Epithelial cell of proximal tubule (primary cell): ENCODE measurements around the gene CARMIL1. TPM values are rescaled to one million over a fixed set of nuclear protein-coding genes. Genes with fewer than 3 reads are reported as not detected.

Source experiments
- DNase-seq: peaks from one replicate; pipeline ENCODE4 v3.0.0-alpha.2; 2011; ENCODE audit warnings: low read depth
- H3K4me3 ChIP-seq: 2 replicates; pipeline ENCODE4 v1.5.1; 2011; ENCODE audit warnings: low read depth, mild to moderate bottlenecking, low read length
- total RNA-seq: library from RNA; depleted of rRNA; stranded (reverse); fragments of >200 nt; gene quantifications from 2 replicates; pipeline ENCODE4 v1.2.3, GENCODE V29; 2015
- TF ChIP-seq, protein P1 (sequence below): conservative IDR thresholded peaks from 2 replicates; pipeline ENCODE4 v1.5.1; 2012; ENCODE audit warnings: low read depth, mild to moderate bottlenecking, low read length

Gene CARMIL1
- total RNA-seq, 1 donor from 2014 or later = 27.7 TPM

GRCh38 chr6:25472306-25472705, 193.1 kb downstream of the CARMIL1 start:
- DNase-seq = no peak
- H3K4me3 ChIP-seq = no peak overlapping the region
- TF ChIP-seq, protein P1, sequence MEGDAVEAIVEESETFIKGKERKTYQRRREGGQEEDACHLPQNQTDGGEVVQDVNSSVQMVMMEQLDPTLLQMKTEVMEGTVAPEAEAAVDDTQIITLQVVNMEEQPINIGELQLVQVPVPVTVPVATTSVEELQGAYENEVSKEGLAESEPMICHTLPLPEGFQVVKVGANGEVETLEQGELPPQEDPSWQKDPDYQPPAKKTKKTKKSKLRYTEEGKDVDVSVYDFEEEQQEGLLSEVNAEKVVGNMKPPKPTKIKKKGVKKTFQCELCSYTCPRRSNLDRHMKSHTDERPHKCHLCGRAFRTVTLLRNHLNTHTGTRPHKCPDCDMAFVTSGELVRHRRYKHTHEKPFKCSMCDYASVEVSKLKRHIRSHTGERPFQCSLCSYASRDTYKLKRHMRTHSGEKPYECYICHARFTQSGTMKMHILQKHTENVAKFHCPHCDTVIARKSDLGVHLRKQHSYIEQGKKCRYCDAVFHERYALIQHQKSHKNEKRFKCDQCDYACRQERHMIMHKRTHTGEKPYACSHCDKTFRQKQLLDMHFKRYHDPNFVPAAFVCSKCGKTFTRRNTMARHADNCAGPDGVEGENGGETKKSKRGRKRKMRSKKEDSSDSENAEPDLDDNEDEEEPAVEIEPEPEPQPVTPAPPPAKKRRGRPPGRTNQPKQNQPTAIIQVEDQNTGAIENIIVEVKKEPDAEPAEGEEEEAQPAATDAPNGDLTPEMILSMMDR = peak; percentile 42

- no peak overlapping the region for H3K4me3 ChIP-seq
- no peak for DNase-seq
- TF ChIP-seq, protein P1 = no peak
These were observed 193.7 kb downstream of the CARMIL1 start for GRCh38 chr6:25472906-25473305.

DNA sequence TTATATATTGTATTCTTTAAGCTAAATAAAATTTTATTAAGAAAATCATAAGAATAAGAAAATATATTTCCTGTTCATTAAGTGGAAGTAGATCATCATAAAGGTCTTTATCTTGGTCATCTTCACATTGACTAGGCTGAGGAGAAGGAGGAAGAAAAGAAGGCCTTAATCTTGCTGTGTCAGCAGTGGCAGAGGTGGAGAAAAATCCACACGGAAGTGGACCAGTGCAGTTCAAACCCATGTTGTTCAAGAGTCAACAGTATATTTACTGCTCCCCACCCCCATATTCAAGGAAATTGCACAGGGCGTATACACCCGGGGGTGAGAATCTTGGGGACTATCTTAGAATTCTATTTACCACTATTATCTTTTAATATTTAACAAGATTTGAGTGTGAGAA, 194.3 kb downstream of the CARMIL1 start:
- no peak for DNase-seq
- TF ChIP-seq, protein P1 = no peak

DNA sequence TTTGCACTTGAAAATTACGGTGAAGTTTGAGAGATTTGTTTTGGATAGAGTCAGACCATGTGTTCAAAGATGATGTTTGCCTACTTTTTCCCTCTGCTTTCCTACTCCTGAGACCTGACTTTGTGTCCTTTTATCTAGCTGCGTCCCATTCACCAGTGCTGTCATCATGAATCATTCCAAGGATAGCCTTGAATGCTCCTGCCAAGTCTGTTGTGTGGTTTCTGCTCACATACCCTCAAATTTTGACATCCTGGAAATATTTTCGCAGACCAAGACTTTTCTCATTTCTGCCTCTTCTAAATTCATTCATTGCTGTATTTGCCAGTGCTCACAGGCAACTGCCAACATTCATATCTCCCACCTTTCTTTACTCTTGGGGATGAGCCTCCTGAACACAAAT, 197.0 kb downstream of the CARMIL1 start:
- no peak for DNase-seq
- no peak overlapping the region for H3K4me3 ChIP-seq
- TF ChIP-seq, protein P1 = no peak

More for the DNA sequence above, 194.3 kb downstream of the CARMIL1 start:
- no peak overlapping the region for H3K4me3 ChIP-seq

DNA sequence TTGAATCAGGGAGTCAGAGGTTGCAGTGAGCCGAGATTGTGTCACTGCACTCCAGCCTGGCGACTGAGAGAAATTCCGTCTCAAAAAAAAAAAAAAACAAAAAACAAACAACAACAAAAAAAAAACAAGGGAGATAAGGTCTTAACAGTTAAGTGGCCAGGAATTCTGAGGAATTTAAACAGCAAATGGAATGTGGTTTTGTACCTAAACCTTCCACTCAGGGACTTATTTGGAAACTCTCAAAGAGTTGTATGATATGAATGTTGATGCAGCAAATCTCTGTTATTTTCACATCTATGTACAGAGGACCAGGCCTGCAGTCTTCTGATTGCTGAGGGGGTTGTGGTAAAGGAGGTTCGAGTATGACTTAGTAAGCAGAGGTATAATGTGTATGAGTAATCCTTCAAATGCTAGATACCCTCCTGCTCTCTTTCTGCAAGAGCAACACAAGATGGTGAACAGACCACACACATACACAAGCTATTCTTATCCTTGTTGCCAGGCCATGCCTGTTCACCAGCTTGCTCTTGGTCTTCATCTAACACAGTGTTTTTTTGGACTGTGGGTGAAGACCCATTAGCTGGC, 197.9 kb downstream of the CARMIL1 start:
- H3K4me3 ChIP-seq = no peak overlapping the region
- no peak for DNase-seq
- TF ChIP-seq, protein P1 = no peak

- DNase-seq = no peak
- H3K4me3 ChIP-seq = no peak overlapping the region
- TF ChIP-seq, protein P1 = no peak
These were observed 199.8 kb downstream of the CARMIL1 start for GRCh38 chr6:25478973-25479372.

GRCh38 chr6:25481267-25481666, 202.1 kb downstream of the CARMIL1 start:
- no peak for DNase-seq
- no peak overlapping the region for H3K4me3 ChIP-seq
- TF ChIP-seq, protein P1 = no peak
